HepG2 (cell line): ENCODE data around the gene RUSC1. TPM values are rescaled to one million over a fixed set of nuclear protein-coding genes. Genes with fewer than 3 reads are reported as not detected.

Experiments used
- ATAC-seq: fragments of 200-7000 bp; cut with Tn5 transposase; 3 replicates; pipeline ENCODE4 v1.9.1; 2020; ENCODE audit warnings: mild to moderate bottlenecking, moderate library complexity
- BruUV-seq: library from RNA; stranded (reverse); fragments of 400-500 nt; replicated peaks from 2 replicates; lab custom pipeline; 2021; lab: Mats Ljungman, UMichigan
- CTCF ChIA-PET: fragments of 300-600 bp; formaldehyde crosslinking; extraction: SDS; loops from one replicate; lab custom pipeline; 2021; ENCODE audit warnings: low total read pairs, inconsistent platforms, low intra/inter-chr PET ratio; lab: Yijun Ruan, JAX
- POLR2A ChIA-PET: fragments of 350-600 bp; sonication (Branson Sonifier 250); formaldehyde crosslinking; loops from one replicate; lab custom pipeline; 2020; ENCODE audit warnings: antibody characterized with exemption, inconsistent platforms; lab: Yijun Ruan, JAX
- DNase-seq: peaks from one replicate; pipeline ENCODE4 v3.0.0-alpha.2; 2015; ENCODE audit warnings: low spot score
- FAIRE-seq: peaks from 3 replicates; lab custom pipeline; 2011; peaks lifted over from hg19 to GRCh38; lab: Jason Lieb, UNC
- H2AFZ ChIP-seq: one replicate; pipeline ENCODE4 v1.6.1; 2011; ENCODE audit warnings: low read length, inconsistent platforms
- H3K27ac ChIP-seq: fragments of 300-600 bp; 3 replicates; pipeline ENCODE4 v1.8.0; 2011; ENCODE audit warnings: mixed run types, mild to moderate bottlenecking, mixed read lengths, low read length, inconsistent platforms; ENCODE audit not compliant: insufficient read depth; ENCODE audit errors: extremely low read length
- H3K27me3 ChIP-seq, 2 experiments: fragments of 200-600 bp in 1 of 2; 2 replicates in 1 of 2; 3 replicates in 1 of 2; pipeline versions ENCODE4 v1.6.0 to v1.8.0; 2011; ENCODE audit warnings: low read length in 2 of 2, mild to moderate bottlenecking in 2 of 2, moderate library complexity in 2 of 2, inconsistent platforms in 1 of 2; ENCODE audit not compliant: insufficient read depth in 2 of 2, control insufficient read depth in 1 of 2
- H3K36me3 ChIP-seq, 2 experiments: fragments of 200-600 bp in 1 of 2; replicated peaks in 1 of 2; 2 replicates in 1 of 2; 3 replicates in 1 of 2; pipeline versions ENCODE4 v1.5.1 to v1.8.0; 2011; ENCODE audit warnings: low read length in 2 of 2, inconsistent platforms in 1 of 2; ENCODE audit not compliant: insufficient read depth in 2 of 2, control insufficient read depth in 1 of 2
- H3K4me1 ChIP-seq: 2 replicates; pipeline ENCODE4 v1.5.1; 2012; ENCODE audit warnings: low read length, inconsistent platforms; ENCODE audit not compliant: insufficient read depth
- H3K4me2 ChIP-seq: 2 replicates; pipeline ENCODE4 v1.6.0; 2011; ENCODE audit warnings: low read depth, low read length, inconsistent platforms
- H3K4me3 ChIP-seq, 3 experiments: fragments of 200-600 bp in 1 of 3; sonication (generic), shearing (Covaris generic) in 1 of 3; replicated peaks in 1 of 3; 2 replicates each; pipeline ENCODE4 v1.5.1; 2011 to 2016; ENCODE audit warnings: low read length in 3 of 3, inconsistent platforms in 2 of 3, low read depth in 2 of 3, mild to moderate bottlenecking in 2 of 3, control low read depth in 1 of 3, mixed read lengths in 1 of 3; ENCODE audit not compliant: insufficient read depth in 1 of 3
- H3K79me2 ChIP-seq: one replicate; pipeline ENCODE4 v1.6.1; 2011; ENCODE audit warnings: low read length, inconsistent platforms; ENCODE audit not compliant: insufficient read depth
- H3K9ac ChIP-seq: 2 replicates; pipeline ENCODE4 v1.6.0; 2011; ENCODE audit warnings: mild to moderate bottlenecking, low read depth, low read length, inconsistent platforms; ENCODE audit not compliant: insufficient read depth
- H3K9me3 ChIP-seq: 2 replicates; pipeline ENCODE4 v1.5.1; 2012; ENCODE audit warnings: mild to moderate bottlenecking, low read length
- H4K20me1 ChIP-seq: 2 replicates; pipeline ENCODE4 v1.6.0; 2011; ENCODE audit warnings: inconsistent platforms, mild to moderate bottlenecking, low read length, moderate library complexity; ENCODE audit not compliant: insufficient read depth
- AKAP8 ChIP-seq: sonication (generic); formaldehyde crosslinking; IDR thresholded peaks from 2 replicates; pipeline ENCODE4 v1.5.1; 2020; ENCODE audit warnings: mild to moderate bottlenecking, missing genetic modification reagents
- ASH2L ChIP-seq: fragments of 300-600, 200-600 bp; sonication (generic); IDR thresholded peaks from 2 replicates; pipeline ENCODE4 v1.7.0; 2017; ENCODE audit warnings: low read depth, mild to moderate bottlenecking, moderate library complexity, mixed read lengths, low read length; ENCODE audit not compliant: insufficient read length
- CTCF ChIP-seq: sonication (generic); formaldehyde crosslinking; IDR thresholded peaks from 2 replicates; pipeline ENCODE4 v1.5.0; 2020; ENCODE audit warnings: mild to moderate bottlenecking, missing genetic modification reagents, moderate library complexity
- GATA4 ChIP-seq: sonication (generic); IDR thresholded peaks from 2 replicates; pipeline ENCODE4 v1.6.1; 2016; ENCODE audit warnings: antibody characterized with exemption, low read depth, borderline replicate concordance
- HOXA3 ChIP-seq: sonication (generic); formaldehyde crosslinking; IDR thresholded peaks from 2 replicates; pipeline ENCODE4 v1.5.0; 2020; ENCODE audit warnings: missing genetic modification reagents
- ZBED4 ChIP-seq: sonication (generic); formaldehyde crosslinking; IDR thresholded peaks from 2 replicates; pipeline ENCODE4 v1.4.0; 2020; ENCODE audit warnings: missing genetic modification reagents, borderline replicate concordance
- ZNF225 ChIP-seq: sonication (generic); formaldehyde crosslinking; IDR thresholded peaks from 2 replicates; pipeline ENCODE4 v1.4.0; 2020; ENCODE audit warnings: mild to moderate bottlenecking, missing genetic modification reagents
- ZNF263 ChIP-seq: sonication (generic); formaldehyde crosslinking; IDR thresholded peaks from 2 replicates; pipeline ENCODE4 v1.4.0; 2020; ENCODE audit warnings: missing genetic modification reagents
- WGBS: methylation state at CpG from one replicate; pipeline ENCODE4 v1.1.6; 2017; ENCODE audit warnings: low lambda C conversion rate; 5-methylcytosine and 5-hydroxymethylcytosine counted together
- in situ Hi-C: cut with HindIII; loops from 2 replicates; pipeline ENCODE4 v1.10.0; 2017; ENCODE audit warnings: low pct_unique_long_range_greater_than_20kb; ENCODE audit not compliant: extremely low pct_ligation_motif_present
- intact Hi-C: fragments of 100-400 bp; cut with micrococcal nuclease; formaldehyde crosslinking; loops from one replicate; pipeline ENCODE4 v1.10.0; 2022; ENCODE audit not compliant: unreplicated experiment
- polyA plus RNA-seq, 8 experiments: library from polyadenylated mRNA; depleted of rRNA in 3 of 8; stranded (reverse) in 7 of 8; unstranded in 1 of 8; fragments of >200 nt; fragmentation: Illumina TruSeq in 4 of 8; extraction: Trizol in 4 of 8; gene quantifications; 2 replicates each; pipeline versions ENCODE4 v1.2.1 to v1.2.3, GENCODE V29; 2011 to 2016; ENCODE audit warnings: low read depth in 4 of 8, missing spikeins in 1 of 8, mixed read lengths in 1 of 8; ENCODE audit not compliant: insufficient read depth in 1 of 8
- total RNA-seq, 5 experiments: library from RNA; depleted of rRNA; stranded (reverse); fragments of >200 nt; fragmentation: Illumina TruSeq; extraction: Trizol; gene quantifications; 2 replicates each; pipeline ENCODE4 v1.2.3, GENCODE V29; 2016; ENCODE audit warnings: low read depth in 1 of 5

Gene RUSC1
- total and polyA plus RNA-seq, 2 of the 13 experiments (the other 11 are each of a cell fraction or from before 2014, with no cell fraction given) = 18.7 to 20.4 TPM

GRCh38 chr1:155320252-155320651, 442 bp upstream of the RUSC1 start:
- Histone ChIP-seq H3K4me2 (no peak overlapping the region), H3K4me3 (no peak overlapping the region), H3K4me1 (peaks cover 32% of the 10 kb centered on the region), H3K27ac (no peak overlapping the region), H3K36me3 (peaks cover 6 to 28% of the 10 kb centered on the region in 2 experiments; a peak in 4 of 5 replicates), H3K79me2 (peaks cover 3% of the 10 kb centered on the region), H3K9me3 (no peaks in the 10 kb centered on the region), H2AFZ (no peak overlapping the region), H3K9ac (no peak overlapping the region), H4K20me1 (peaks cover 6% of the 10 kb centered on the region), H3K27me3 (no peaks in the 10 kb centered on the region; a peak in 1 of 5 replicates)
- intact Hi-C loops = loop anchor here (5.0 kb wide), 3 partner anchors 43 to 272 kb away; partner anchors contain the start of genes HCN3, MTX1 and THBS3
- WGBS = 97% methylated on average over 11 of the region's 11 CpGs
- BruUV-seq = no TSS peak
- TF ChIP-seq ASH2L (no peak), GATA4 (0 out of 2 replicates have a peak, but pooled peaks have one; percentile 14)
- FAIRE-seq (no peak), ATAC-seq (no peak), DNase-seq (no peak)
- CTCF ChIA-PET = no interaction called here
- POLR2A ChIA-PET = interaction anchor here (0.8 to 0.9 kb wide), 2 partner anchors 37 to 47 kb away, joined by 3 to 4 read pairs; partner anchors contain the start of gene CLK2
- in situ Hi-C loops = no loop called here

- POLR2A ChIA-PET = interaction anchor here (0.7 to 4.3 kb wide), 6 partner anchors 14 to 71 kb away, joined by 3 to 38 read pairs (median 8); partner anchors contain the start of genes CLK2, FDPS, PKLR and SCAMP3
- 49% methylated on average over 19 of the region's 27 CpGs for WGBS
- peaks cover 33% of the 10 kb centered on the region for H3K4me1 ChIP-seq
- peaks cover 6 to 27% of the 10 kb centered on the region in 2 experiments; a peak in 4 of 5 replicates for H3K36me3 ChIP-seq
- no TSS peak for BruUV-seq
- in situ Hi-C loops (no loop called here), intact Hi-C loops (loop anchor here (5.0 kb wide), 3 partner anchors 45 to 270 kb away; partner anchors contain the start of genes HCN3, MTX1 and THBS3)
- peaks cover 5% of the 10 kb centered on the region for H4K20me1 ChIP-seq
- no peaks in the 10 kb centered on the region; a peak in 1 of 5 replicates for H3K27me3 ChIP-seq
- 0 out of 2 replicates have a peak overlapping the region, but pooled peaks have one; percentile 16 for H3K9ac ChIP-seq
- H2AFZ ChIP-seq = no peak overlapping the region
- ATAC-seq (no peak), FAIRE-seq (no peak), DNase-seq (no peak)
- CTCF ChIA-PET = interaction anchor here (1.1 to 4.5 kb wide), 2 partner anchors 47 to 70 kb away, joined by 3 to 71 read pairs; no protein-coding TSS in a partner anchor
- no peaks in the 10 kb centered on the region for H3K9me3 ChIP-seq
- peak overlapping the region; percentile 80 for H3K4me2 ChIP-seq
- peak overlapping the region; percentile 16 for H3K27ac ChIP-seq
- H3K4me3 ChIP-seq = peak overlapping the region; percentile 80 to 94 (median 81); a peak in 5 of 6 replicates
- H3K79me2 ChIP-seq = peaks cover 5% of the 10 kb centered on the region
- 0 out of 2 replicates have a peak, but pooled peaks have one; percentile 26 for TF ChIP-seq ZNF225 (CRISPR knock-in tag)
- TF ChIP-seq ZBED4 (CRISPR knock-in tag) = no peak
- TF ChIP-seq CTCF = no peak
- peak; percentile 20; the same call in 1 of the 2 replicates for TF ChIP-seq AKAP8 (CRISPR knock-in tag)
- TF ChIP-seq ZNF263 (CRISPR knock-in tag) = 0 out of 2 replicates have a peak, but pooled peaks have one; percentile 26
- no peak for TF ChIP-seq HOXA3 (CRISPR knock-in tag)
Observed at GRCh38 chr1:155321639-155322503, 1.2 kb downstream of the RUSC1 start.
